Spinal cord (tissue), 10 donors: Measurements from ENCODE around the gene SPATS1. TPM values are rescaled to one million over a fixed set of nuclear protein-coding genes. Genes with fewer than 3 reads are reported as not detected.

Experiments
- DNase-seq, 6 donors: peaks; one replicate each; pipeline versions ENCODE4 v3.0.0 to v3.0.0-alpha.2; 2013 to 2015; ENCODE audit warnings: low spot score in 6 of 6, low read depth in 4 of 6
- H3K27ac ChIP-seq: one replicate; pipeline ENCODE4 v1.5.1; 2013; ENCODE audit warnings: low read depth, low read length, control low read depth
- H3K27me3 ChIP-seq: one replicate; pipeline ENCODE4 v1.6.1; 2013; ENCODE audit warnings: low read length; ENCODE audit not compliant: control insufficient read depth, insufficient read depth
- H3K36me3 ChIP-seq: one replicate; pipeline ENCODE4 v1.6.1; 2013; ENCODE audit warnings: low read length; ENCODE audit not compliant: control insufficient read depth, insufficient read depth
- H3K4me1 ChIP-seq: one replicate; pipeline ENCODE4 v1.6.1; 2013; ENCODE audit warnings: low read length; ENCODE audit not compliant: control insufficient read depth, insufficient read depth
- H3K4me3 ChIP-seq: one replicate; pipeline ENCODE4 v1.5.1; 2013; ENCODE audit warnings: low read depth, low read length, control low read depth
- H3K9me3 ChIP-seq: one replicate; pipeline ENCODE4 v1.6.1; 2013; ENCODE audit warnings: low read length; ENCODE audit not compliant: control insufficient read depth, insufficient read depth
- WGBS: methylation state at CpG from one replicate; pipeline ENCODE4 v1.1.5; 2013; ENCODE audit warnings: missing lambda C conversion rate; ENCODE audit not compliant: insufficient coverage; 5-methylcytosine and 5-hydroxymethylcytosine counted together
- polyA plus RNA-seq, 2 donors: library from polyadenylated mRNA; unstranded; fragments of 120-200 nt; gene quantifications; one replicate each; pipeline ENCODE4 v1.2.1, GENCODE V29; 2013; ENCODE audit not compliant: insufficient read length in 2 of 2
- total RNA-seq, 2 donors: library from RNA; depleted of rRNA in 1 of 2; stranded (reverse); fragments of 120-200 nt in 1 of 2; fragments of >200 nt in 1 of 2; gene quantifications; one replicate each; pipeline versions ENCODE4 v1.2.3 to v1.2.4, GENCODE V29; 2013 to 2014
- donor health status: healthy.

The SPATS1 gene
- total and polyA plus RNA-seq, 4 donors: 0.30 to 0.88 (median 0.54) TPM

- WGBS: no CpG with 5 or more reads among the region's 1 CpG
- Histone ChIP-seq H3K27ac (no peak overlapping the region), H3K4me3 (no peak overlapping the region), H3K4me1 (no peaks in the 10 kb centered on the region), H3K9me3 (no peaks in the 10 kb centered on the region), H3K27me3 (no peaks in the 10 kb centered on the region), H3K36me3 (no peaks in the 10 kb centered on the region)
- DNase-seq: no peak
Measured at GRCh38 chr6:44377971-44378370, 35.5 kb downstream of the SPATS1 start.

GRCh38 chr6:44381739-44382138 is 39.3 kb downstream of the SPATS1 start:
- H3K27me3 ChIP-seq: no peaks in the 10 kb centered on the region
- DNase-seq: peak in 1 of 6 donors; percentile 14
- no peaks in the 10 kb centered on the region for H3K4me1 ChIP-seq
- H3K4me3 ChIP-seq: no peak overlapping the region
- no CpG with 5 or more reads among the region's 2 CpGs for whole genome bisulfite sequencing
- no peak overlapping the region for H3K27ac ChIP-seq
- no peaks in the 10 kb centered on the region for H3K9me3 ChIP-seq
- H3K36me3 ChIP-seq: no peaks in the 10 kb centered on the region

GRCh38 chr6:44386364-44386928 is 44.0 kb downstream of the SPATS1 start:
- Histone ChIP-seq H3K27me3 (no peaks in the 10 kb centered on the region), H3K4me3 (peak overlapping the region; percentile 85), H3K9me3 (no peaks in the 10 kb centered on the region), H3K36me3 (peaks cover 2% of the 10 kb centered on the region), H3K4me1 (no peaks in the 10 kb centered on the region), H3K27ac (peak overlapping the region; percentile 96)
- peak in 1 of 6 donors; percentile 10 for DNase-seq
- no CpG with 5 or more reads among the region's 6 CpGs for WGBS

GRCh38 chr6:44386929-44387345 is 44.5 kb downstream of the SPATS1 start:
- Histone ChIP-seq H3K4me1 (no peaks in the 10 kb centered on the region), H3K27me3 (no peaks in the 10 kb centered on the region), H3K4me3 (peak overlapping the region; percentile 85), H3K9me3 (no peaks in the 10 kb centered on the region), H3K27ac (peak overlapping the region; percentile 96), H3K36me3 (peaks cover 6% of the 10 kb centered on the region)
- DNase-seq: peak in 1 of 6 donors; percentile 19
- 6% methylated on average over 4 of the region's 8 CpGs for WGBS

GRCh38 chr6:44387346-44388134 is 45.1 kb downstream of the SPATS1 start, which contains the start of gene CDC5L:
Gene CDC5L, plus strand, starts transcription at chr6:44387706. Its CDS starts 118 bp downstream, at chr6:44387824.
- Histone ChIP-seq H3K36me3 (peaks cover 6% of the 10 kb centered on the region), H3K4me1 (no peaks in the 10 kb centered on the region), H3K4me3 (peak within 1 kb of the TSS; percentile 85), H3K9me3 (no peaks in the 10 kb centered on the region), H3K27me3 (no peaks in the 10 kb centered on the region), H3K27ac (peak within 1 kb of the TSS; percentile 96)
- under 1% methylated on average over 44 of the region's 56 CpGs for WGBS
- peak; percentile 98 to 100 (median 98) for DNase-seq

- peaks cover 6% of the 10 kb centered on the region for H3K36me3 ChIP-seq
- peak overlapping the region; percentile 85 for H3K4me3 ChIP-seq
- H3K27ac ChIP-seq: peak overlapping the region; percentile 96
- no peaks in the 10 kb centered on the region for H3K9me3 ChIP-seq
- H3K27me3 ChIP-seq: no peaks in the 10 kb centered on the region
- WGBS: 3% methylated on average over 5 of the region's 10 CpGs
- no peak for DNase-seq
- H3K4me1 ChIP-seq: no peaks in the 10 kb centered on the region
Measured at GRCh38 chr6:44388135-44388487, 45.7 kb downstream of the SPATS1 start.

- 71% methylated on average over 3 of the region's 5 CpGs for WGBS
- Histone ChIP-seq H3K4me1 (no peaks in the 10 kb centered on the region), H3K27ac (no peak overlapping the region), H3K36me3 (peaks cover 13% of the 10 kb centered on the region), H3K27me3 (no peaks in the 10 kb centered on the region), H3K4me3 (no peak overlapping the region), H3K9me3 (no peaks in the 10 kb centered on the region)
- no peak for DNase-seq
Measured at GRCh38 chr6:44388887-44389286, 46.4 kb downstream of the SPATS1 start.

GRCh38 chr6:44390158-44390683 is 47.8 kb downstream of the SPATS1 start:
- H3K4me3 ChIP-seq: no peak overlapping the region
- WGBS: 100% methylated on average over 1 of the region's 1 CpG
- DNase-seq: no peak

More at GRCh38 chr6:44390158-44390683, 47.8 kb downstream of the SPATS1 start:
- no peaks in the 10 kb centered on the region for H3K9me3 ChIP-seq
- peaks cover 23% of the 10 kb centered on the region for H3K36me3 ChIP-seq
- H3K27me3 ChIP-seq: no peaks in the 10 kb centered on the region
- H3K27ac ChIP-seq: no peak overlapping the region
- H3K4me1 ChIP-seq: no peaks in the 10 kb centered on the region
